KMS-11 (cell line): ENCODE measurements around the gene MICAL3.

ENCODE experiments used
- H2AFZ ChIP-seq: fragments of 200-600 bp; sonication (generic); 2 replicates; pipeline ENCODE4 v1.6.1; 2016; ENCODE audit warnings: antibody characterized with exemption, mixed run types, low read depth
- H3K27ac ChIP-seq: fragments of 200-600 bp; sonication (generic); 2 replicates; pipeline ENCODE4 v1.6.1; 2016; ENCODE audit warnings: mild to moderate bottlenecking, mixed run types
- H3K27me3 ChIP-seq: fragments of 200-600 bp; sonication (generic); 2 replicates; pipeline ENCODE4 v1.6.1; 2017; ENCODE audit warnings: mild to moderate bottlenecking, low read depth, mixed run types, moderate library complexity; ENCODE audit not compliant: insufficient read depth
- H3K36me3 ChIP-seq: fragments of 200-600 bp; sonication (generic); 2 replicates; pipeline ENCODE4 v1.6.1; 2017; ENCODE audit warnings: mild to moderate bottlenecking, mixed run types; ENCODE audit not compliant: insufficient read depth
- H3K4me1 ChIP-seq: fragments of 200-600 bp; sonication (generic); 2 replicates; pipeline ENCODE4 v1.6.1; 2016; ENCODE audit warnings: mild to moderate bottlenecking, low read depth, mixed run types; ENCODE audit not compliant: poor library complexity, severe bottlenecking
- H3K4me2 ChIP-seq: fragments of 200-600 bp; sonication (generic); 2 replicates; pipeline ENCODE4 v1.7.0; 2016; ENCODE audit warnings: mild to moderate bottlenecking, mixed run types
- H3K4me3 ChIP-seq: fragments of 200-600 bp; sonication (generic); IDR thresholded peaks from 2 replicates; pipeline ENCODE4 v1.6.1; 2017; ENCODE audit warnings: low read depth, low read length, mixed read lengths; ENCODE audit not compliant: insufficient read depth
- H3K79me2 ChIP-seq: fragments of 200-600 bp; sonication (generic); 2 replicates; pipeline ENCODE4 v1.6.1; 2016; ENCODE audit warnings: low read depth, mixed run types; ENCODE audit not compliant: insufficient read depth
- H3K9ac ChIP-seq: fragments of 200-600 bp; sonication (generic); 2 replicates; pipeline ENCODE4 v1.6.1; 2016; ENCODE audit warnings: mild to moderate bottlenecking, mixed run types
- H4K20me1 ChIP-seq: fragments of 200-600 bp; sonication (generic); 2 replicates; pipeline ENCODE4 v1.6.1; 2016; ENCODE audit warnings: mild to moderate bottlenecking, mixed run types; ENCODE audit not compliant: insufficient read depth
- TF ChIP-seq, protein P1 (sequence below): fragments of 200-600 bp; sonication (generic); conservative IDR thresholded peaks from 2 replicates; pipeline ENCODE4 v1.6.1; 2017; ENCODE audit warnings: low read depth, mild to moderate bottlenecking, antibody characterized with exemption, low read length, moderate library complexity, mixed read lengths

MICAL3 gene

DNA sequence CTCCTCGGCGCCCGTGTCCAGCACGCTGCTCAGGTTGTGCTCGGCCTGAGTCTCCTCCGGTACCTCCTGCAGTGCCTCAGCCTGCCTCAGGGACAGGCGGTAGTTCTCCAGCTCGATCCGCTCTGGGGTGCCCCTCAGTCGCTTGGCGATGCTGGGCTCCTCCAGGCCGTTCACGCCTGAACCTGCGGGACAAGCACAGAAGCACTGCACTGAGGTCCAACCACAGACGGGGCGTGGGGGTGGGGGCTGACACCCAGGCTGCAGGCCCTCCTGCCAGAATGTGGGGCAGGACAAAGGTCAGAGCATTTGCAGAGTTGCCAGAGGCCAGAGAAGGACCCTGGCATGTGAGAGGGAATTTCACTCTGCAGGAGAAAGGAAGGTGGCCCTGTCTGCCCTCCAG lies 182.5 kb downstream of the MICAL3 start:
- Histone ChIP-seq H3K9ac (no peak overlapping the region), H3K4me2 (no peak overlapping the region)

DNA sequence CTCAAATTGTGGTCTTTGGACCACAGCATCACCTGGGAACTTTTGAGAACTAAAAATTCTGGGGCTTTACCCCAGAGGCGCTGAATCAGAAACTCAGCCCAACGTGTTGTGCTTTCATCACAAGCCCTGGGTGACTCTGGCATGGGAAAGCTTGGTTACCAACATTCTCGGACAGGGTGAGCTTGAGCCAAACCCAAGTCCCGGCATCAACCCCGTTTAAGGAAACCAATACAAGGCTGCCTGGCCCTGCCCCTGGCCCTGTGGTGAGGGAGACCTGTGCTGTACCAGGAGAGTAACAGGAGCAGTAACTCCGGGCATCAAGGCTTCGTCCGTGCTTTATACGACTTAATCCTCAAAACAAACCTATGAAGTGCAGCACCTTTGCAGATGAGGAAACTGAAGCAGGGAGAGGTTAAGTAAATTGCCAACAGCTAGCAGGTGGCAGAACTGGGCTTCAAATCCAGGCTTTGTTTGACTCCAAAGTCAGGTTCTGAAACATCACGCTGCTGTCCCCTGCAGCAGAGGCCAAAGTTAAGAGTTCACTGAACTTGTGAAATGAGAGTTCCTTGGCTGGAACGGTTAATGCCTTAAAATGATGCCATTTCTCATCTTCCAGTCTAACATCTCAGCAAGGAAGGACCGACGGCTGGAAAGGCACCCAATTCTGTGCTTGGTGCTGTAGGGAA lies 186.0 kb downstream of the MICAL3 start:
- Histone ChIP-seq H3K36me3 (no peaks in the 10 kb centered on the region), H3K27ac (no peak overlapping the region), H3K79me2 (no peaks in the 10 kb centered on the region), H3K4me1 (no peaks in the 10 kb centered on the region), H3K4me3 (no peak overlapping the region), H2AFZ (no peak overlapping the region), H4K20me1 (no peaks in the 10 kb centered on the region), H3K9ac (no peak overlapping the region), H3K27me3 (no peaks in the 10 kb centered on the region), H3K4me2 (no peak overlapping the region)
- TF ChIP-seq, protein P1, sequence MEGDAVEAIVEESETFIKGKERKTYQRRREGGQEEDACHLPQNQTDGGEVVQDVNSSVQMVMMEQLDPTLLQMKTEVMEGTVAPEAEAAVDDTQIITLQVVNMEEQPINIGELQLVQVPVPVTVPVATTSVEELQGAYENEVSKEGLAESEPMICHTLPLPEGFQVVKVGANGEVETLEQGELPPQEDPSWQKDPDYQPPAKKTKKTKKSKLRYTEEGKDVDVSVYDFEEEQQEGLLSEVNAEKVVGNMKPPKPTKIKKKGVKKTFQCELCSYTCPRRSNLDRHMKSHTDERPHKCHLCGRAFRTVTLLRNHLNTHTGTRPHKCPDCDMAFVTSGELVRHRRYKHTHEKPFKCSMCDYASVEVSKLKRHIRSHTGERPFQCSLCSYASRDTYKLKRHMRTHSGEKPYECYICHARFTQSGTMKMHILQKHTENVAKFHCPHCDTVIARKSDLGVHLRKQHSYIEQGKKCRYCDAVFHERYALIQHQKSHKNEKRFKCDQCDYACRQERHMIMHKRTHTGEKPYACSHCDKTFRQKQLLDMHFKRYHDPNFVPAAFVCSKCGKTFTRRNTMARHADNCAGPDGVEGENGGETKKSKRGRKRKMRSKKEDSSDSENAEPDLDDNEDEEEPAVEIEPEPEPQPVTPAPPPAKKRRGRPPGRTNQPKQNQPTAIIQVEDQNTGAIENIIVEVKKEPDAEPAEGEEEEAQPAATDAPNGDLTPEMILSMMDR: no peak

More for the DNA sequence above, 182.5 kb downstream of the MICAL3 start:
- H3K79me2 ChIP-seq: no peaks in the 10 kb centered on the region
- no peaks in the 10 kb centered on the region for H3K4me1 ChIP-seq
- H4K20me1 ChIP-seq: no peaks in the 10 kb centered on the region
- no peak overlapping the region for H2AFZ ChIP-seq
- H3K27me3 ChIP-seq: no peaks in the 10 kb centered on the region
- TF ChIP-seq, protein P1: no peak
- H3K27ac ChIP-seq: no peak overlapping the region
- no peak overlapping the region for H3K4me3 ChIP-seq
- H3K36me3 ChIP-seq: no peaks in the 10 kb centered on the region

DNA sequence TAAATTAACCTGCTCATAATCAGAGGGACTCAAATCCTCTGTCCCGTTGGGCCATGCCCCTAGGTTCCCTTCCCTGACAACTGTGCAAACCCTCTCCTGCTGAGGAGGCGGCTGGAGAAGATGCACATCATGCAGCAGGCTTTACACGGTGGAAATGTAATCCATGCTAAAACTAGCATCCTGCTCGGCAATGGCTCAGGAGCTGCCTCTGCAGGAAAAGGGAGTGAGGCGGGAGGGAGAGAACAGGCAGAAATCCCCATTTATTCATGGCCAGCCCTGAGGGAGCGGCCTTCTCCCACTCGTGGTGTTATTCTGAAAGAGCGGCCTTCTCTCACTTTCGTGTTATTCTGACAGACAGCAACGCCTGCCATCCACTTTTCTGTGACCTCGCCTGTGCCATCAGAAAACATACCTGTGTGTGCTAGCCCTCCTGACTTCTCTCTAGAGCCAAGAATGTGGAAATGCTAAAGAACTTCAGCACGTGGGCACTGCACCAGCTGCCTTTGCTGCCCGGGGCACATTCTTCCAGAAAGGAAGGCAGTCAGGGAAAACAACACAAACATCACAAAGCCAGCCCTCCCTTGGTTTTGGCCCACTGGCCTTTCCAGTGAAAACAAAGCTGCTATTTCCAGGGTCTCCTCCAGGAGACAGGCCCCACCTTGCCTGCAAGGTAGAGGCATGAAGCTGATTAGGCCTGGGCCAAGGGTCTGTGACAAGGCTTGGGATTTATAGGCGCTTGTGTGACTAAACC lies 187.2 kb downstream of the MICAL3 start:
- Histone ChIP-seq H3K9ac (no peak overlapping the region), H3K4me2 (no peak overlapping the region), H4K20me1 (no peaks in the 10 kb centered on the region), H3K36me3 (no peaks in the 10 kb centered on the region), H2AFZ (no peak overlapping the region), H3K27ac (no peak overlapping the region), H3K79me2 (no peaks in the 10 kb centered on the region), H3K4me3 (no peak overlapping the region), H3K4me1 (no peaks in the 10 kb centered on the region), H3K27me3 (no peaks in the 10 kb centered on the region)
- TF ChIP-seq, protein P1: no peak

DNA sequence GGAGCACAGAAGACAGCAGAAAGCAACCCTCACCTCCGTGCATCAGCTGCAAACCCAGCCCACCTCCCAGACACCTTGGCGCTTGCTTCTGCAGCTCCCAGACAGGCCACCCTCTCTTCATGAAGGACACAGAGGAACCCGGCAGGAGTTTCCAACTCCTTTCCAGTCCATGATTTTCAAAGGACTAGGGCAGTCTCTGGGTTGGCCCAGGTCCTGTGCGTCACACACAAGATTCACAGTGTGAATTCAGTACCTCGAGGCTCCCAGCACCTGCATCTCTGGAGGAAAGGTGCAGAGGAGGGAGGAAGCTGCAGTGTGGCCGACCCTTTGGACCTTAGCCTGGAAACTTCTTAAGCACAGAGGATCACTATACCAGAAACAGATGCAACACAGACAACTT lies 189.1 kb downstream of the MICAL3 start:
- H2AFZ ChIP-seq: no peak overlapping the region
- no peaks in the 10 kb centered on the region for H3K79me2 ChIP-seq
- no peaks in the 10 kb centered on the region for H3K36me3 ChIP-seq
- H3K4me1 ChIP-seq: peaks cover 4% of the 10 kb centered on the region
- no peak overlapping the region for H3K4me3 ChIP-seq
- H3K27me3 ChIP-seq: no peaks in the 10 kb centered on the region
- H3K9ac ChIP-seq: no peak overlapping the region
- no peak overlapping the region for H3K27ac ChIP-seq
- TF ChIP-seq, protein P1: no peak
- no peak overlapping the region for H3K4me2 ChIP-seq
- H4K20me1 ChIP-seq: no peaks in the 10 kb centered on the region
